ENCODE results near the gene FGFR3.

GRCh38 chr4:1784395-1784788 lies 8.7 kb upstream of the FGFR3 start:
- TF ChIP-seq CTCF (IDR thresholded peaks at IDR 0.05 in 8 of 11, conservative IDR thresholded peaks at IDR 0.05 in 3 of 11) (no peak), POLR2AphosphoS5 (IDR thresholded peaks at IDR 0.05) (no peak)
